ENCODE measurements around the gene TMEM108.
A peak's percentile ranks its signal among the peaks of the same experiment; 100 is the strongest.

TMEM108 gene

DNA sequence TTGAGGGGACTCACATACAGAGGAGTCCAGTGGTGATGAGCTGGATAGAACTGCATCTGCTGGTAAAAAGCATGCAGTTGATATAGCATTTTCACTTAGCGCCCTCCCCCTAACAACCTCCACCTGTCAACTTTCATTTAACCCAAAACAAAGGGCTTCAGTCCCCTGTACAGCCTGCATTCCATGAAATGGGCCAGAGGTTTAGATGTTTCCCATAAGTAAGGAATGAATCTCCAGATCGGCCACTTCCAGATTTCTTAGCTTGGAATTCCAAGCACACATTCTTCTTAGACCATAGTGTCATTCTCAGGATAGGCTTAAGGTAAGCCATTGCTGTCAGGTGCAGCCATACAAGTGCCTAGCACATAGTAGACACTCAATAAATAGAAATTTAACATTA is 328.7 kb downstream of the TMEM108 start:
- no peak for DNase-seq

DNA sequence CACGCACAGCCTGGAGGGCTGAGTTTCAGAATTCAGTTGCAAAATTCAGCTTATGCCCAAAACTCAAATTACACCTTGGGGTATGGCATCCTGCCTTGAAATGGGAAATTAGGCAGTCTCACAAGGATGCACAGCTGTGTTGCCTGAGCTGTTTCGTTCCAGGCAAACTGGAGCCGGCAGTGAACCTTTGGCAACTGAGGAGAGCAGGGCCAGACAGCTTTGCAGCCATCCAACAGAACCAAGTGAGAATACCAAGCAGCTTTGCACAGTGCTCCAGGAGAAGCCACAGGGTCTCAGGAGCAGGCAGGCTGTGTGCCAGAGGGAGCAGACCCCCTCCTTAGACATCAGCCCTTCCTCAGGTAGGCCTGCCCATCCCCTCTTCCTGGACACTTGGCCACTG is 329.2 kb downstream of the TMEM108 start:
- DNase-seq: no peak

DNA sequence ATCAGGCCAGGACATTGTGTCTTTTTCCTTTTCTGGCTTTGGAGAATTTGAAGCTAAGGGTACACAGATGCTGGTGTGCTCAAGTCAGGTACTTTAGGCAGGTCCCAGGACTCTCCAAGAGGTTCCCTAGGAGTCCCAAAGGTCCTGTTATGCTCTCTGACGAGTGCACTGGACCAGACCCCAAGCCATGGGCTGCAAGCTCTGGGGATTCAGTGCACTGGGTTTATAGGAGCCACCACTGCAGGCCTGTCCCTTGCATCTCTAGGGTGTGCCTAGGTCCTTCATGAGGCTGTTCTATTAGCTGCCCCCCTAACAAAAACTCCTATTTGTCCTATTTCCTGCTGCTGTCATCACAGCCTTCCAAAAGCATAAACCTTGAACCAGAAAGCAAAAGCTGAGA is 329.8 kb downstream of the TMEM108 start:
- no peak for DNase-seq

DNA sequence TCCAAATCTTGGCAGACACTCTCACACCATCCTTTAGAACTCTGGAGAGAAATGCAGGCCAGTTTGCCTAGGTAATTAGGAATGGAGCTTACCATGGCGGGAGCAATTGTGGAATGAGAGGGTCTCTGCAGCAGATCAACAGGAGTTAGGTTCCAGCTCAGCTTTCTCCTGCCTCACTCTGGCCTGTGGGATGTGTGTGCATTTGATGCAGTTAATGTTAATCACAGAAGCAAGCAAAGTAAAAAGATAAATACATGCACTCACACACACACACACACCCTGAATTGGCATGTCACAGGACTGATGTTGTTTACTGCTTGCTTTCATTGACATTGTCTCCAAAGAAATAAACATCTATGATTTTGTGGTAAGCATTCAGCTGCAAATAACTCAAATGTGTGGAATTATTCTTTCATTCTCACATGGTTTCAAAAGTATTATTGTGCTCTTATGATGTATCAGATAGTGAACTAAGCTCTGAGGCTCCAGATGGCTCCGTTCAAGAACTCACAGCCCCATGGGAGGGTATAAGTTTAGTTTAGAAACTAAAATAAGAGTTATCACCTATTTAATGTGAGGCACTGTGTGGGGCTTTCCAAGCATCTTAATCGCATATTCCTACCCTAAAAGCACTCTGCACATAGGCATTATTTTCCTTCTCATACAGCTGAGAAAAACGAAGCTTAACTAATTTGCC is 330.3 kb downstream of the TMEM108 start:
- no peak for DNase-seq

DNA sequence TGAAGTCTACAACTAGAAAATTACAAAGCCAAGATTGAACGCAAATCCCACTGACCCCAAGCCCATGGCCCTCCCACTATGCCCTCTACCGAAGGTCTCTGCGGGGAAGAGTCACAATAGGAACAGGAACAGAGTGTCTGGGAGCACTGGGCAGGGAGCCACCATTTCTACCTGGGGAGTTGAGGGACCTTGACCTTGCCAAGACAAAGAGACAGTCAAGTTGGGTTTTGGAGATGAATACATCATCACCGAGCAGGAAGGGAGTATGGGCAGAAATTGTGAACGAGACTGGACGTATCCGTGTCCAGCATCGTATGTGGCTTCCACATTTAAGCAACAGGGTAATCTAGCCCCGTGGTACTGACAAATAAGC is 330.9 kb downstream of the TMEM108 start:
- DNase-seq: no peak

DNA sequence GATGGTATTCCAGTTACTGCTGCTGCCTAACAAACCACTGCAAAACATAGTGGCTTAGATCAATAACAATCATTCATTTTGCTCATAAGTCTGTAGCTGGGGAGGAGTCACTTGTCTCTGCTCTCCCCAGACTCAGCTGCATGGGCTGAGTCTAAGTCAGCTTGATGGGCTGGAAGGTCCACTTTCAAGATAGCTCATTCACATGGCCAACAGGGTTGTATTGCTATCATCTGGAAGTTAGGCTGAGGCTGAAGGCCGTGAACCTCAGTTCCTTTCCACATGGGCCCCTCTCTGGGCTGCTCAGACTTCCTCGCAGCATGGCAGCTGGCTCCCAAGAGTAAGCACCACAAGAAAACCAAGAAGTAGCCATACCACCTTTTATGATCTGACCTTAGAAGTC is 333.0 kb downstream of the TMEM108 start:
- DNase-seq: no peak

DNA sequence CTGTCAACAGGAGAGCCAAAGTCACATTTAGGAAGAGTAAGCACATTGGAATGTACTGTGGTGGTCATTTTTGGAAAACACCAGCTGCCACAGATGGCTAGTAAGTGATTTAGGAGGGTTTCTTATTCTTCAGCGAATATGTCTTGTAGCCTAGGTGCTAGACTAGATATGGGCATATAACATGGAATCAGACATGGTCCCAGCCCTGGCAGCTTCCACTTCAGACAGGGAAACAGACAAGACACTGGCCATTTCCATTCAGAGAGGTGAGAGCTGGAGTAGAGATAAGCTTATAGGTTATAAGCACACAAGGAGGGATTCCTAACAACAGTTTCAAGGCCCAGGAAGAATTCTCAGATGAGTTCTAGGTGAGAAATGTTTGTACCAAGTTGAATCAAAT is 333.5 kb downstream of the TMEM108 start:
- DNase-seq: no peak

DNA sequence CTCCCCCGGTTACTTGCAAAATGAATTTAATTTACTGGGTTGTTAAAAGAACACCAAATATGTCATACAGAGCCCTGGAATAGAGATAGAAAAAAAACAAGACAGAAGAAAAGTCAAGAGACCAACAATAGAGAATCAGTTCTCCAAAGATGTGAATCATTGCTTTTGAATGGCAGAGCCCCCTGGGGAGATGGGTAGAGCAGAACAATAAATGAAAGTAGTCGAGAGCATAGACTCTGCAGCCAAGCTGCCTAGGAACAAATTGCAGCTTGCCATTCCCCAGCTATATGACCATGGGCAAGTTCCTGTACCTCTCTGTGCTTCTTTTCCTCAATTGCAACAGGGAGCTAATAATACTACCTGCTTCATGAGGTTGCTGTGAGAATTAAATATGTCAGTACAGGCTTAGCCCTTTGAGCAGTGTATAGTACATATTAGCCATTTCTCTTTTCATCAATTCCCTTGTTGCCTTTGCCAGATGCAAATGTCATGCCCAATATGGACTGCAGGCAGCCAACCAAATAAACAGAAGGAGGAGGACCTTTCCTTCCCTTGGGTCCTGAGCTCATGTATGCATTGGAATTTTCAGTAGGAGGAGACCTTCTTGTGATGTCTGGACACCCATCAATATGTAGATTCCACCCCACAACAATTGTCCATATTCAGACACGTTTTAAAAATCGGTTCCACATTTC is 336.7 kb downstream of the TMEM108 start:
- peak; percentile 25 for DNase-seq

DNA sequence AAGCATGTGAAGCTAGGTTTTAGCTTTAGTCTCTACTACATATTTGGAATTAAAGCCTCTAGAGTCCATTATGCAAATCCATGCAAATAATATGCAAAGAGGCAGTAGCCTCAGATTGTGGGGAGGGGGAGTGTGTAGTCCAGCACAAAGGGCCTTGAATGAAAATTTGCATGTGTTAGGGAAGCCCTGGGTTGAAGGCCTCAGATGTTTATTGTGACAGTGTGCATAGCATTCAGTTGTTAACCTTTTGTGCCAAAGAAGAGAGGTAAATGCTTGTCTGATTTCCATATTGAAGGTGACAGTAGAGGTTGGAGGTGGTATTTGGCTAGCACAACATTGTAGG is 337.2 kb downstream of the TMEM108 start:
- DNase-seq: no peak

DNA sequence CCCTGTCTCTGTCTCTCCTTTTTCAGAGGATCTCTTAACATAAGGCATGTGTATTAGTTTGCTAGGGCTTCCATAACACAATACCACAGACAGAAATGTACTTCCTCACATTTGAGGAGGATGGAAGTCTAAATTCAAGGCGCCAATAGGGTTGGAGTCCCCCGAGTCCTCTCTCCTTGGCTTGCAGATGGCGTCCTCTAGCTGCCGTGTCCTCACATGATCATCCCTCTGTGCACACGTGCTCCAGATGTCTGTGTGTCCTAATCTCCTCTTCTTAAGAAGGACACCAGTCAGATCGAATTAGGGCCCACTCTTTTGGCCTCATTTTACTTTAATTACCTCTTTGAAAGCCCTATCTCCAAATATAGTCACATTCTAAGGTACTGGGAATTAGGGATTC is 338.6 kb downstream of the TMEM108 start:
- DNase-seq: peak; percentile 6

DNA sequence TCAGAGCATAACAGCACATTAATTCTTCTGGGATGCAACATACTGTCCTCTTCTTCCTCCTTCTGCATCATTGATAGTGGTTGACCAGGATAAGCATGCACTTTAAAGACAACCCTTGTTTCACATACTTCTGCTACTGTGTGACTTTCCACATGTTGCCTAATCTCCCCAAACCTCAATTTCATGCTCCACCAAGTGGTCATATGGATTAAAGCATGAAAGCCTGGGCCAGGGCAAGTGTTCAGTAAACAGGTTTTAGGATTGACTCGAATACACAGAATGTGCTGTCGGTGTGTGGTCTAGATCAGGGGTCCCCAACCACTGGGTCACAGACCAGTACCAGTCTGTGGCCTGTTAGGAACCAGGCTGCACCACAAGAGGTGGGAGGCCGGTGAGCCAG is 339.2 kb downstream of the TMEM108 start:
- peak; percentile 58 for DNase-seq

DNA sequence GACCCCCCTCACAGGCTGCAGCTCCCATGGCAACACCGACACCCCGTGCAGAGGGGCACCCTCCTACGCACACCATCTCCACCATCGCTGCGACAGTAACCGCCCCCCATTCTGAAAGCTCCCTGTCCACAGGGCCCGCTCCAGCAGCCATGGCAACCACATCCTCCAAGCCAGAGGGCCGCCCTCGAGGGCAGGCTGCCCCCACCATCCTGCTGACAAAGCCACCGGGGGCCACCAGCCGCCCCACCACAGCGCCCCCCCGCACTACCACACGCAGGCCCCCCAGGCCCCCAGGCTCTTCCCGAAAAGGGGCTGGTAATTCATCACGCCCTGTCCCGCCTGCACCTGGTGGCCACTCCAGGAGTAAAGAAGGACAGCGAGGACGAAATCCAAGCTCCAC is 341.7 kb downstream of the TMEM108 start:
- DNase-seq: no peak

DNA sequence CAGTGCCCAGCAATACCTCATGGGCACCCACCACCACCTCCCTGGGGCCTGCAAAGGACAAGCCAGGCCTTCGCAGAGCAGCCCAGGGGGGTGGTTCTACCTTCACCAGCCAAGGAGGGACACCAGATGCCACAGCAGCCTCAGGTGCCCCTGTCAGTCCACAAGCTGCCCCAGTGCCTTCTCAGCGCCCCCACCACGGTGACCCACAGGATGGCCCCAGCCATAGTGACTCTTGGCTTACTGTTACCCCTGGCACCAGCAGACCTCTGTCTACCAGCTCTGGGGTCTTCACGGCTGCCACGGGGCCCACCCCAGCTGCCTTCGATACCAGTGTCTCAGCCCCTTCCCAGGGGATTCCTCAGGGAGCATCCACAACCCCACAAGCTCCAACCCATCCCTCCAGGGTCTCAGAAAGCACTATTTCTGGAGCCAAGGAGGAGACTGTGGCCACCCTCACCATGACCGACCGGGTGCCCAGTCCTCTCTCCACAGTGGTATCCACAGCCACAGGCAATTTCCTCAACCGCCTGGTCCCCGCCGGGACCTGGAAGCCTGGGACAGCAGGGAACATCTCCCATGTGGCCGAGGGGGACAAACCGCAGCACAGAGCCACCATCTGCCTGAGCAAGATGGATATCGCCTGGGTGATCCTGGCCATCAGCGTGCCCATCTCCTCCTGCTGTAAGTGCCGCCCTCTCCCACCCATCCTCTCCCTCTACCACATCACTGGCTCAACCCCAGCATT is 342.5 kb downstream of the TMEM108 start:
- DNase-seq: no peak

DNA sequence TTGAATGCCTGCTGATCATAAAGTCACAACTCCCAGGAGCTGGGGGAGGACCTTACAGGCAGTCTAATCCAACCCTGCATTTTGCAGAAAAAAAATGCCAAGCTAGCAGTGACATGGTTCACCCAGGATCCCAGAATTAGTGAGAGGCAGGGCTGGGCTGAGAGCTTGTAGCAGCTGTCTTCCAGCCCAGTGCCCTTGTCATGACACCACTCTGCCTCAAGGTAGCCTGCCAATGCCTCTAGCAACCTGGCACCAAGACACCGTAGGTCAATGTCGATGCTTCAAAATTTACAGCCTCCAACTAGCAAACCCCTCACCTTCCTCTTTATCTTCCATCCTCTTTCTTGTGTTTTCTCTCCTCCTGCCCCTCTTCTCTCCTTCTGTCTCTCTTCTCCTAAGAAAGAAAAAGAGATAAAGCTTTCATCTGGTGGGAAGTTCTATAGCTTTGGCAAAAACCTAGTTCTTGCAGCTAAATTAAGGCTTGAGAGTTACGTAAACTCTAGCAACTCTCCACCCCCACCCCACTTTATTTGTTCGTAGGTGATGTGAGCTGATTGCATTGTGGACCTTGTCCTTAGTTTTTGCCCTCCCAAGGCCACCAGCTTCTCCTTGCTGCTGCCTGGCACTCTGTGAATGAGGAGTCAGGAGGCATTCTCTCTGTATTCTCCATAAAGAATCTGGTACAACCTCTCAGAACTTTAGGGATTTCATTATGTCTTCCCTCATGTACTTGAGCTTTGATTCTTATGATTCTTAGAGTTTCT is 343.3 kb downstream of the TMEM108 start:
- no peak for DNase-seq

DNA sequence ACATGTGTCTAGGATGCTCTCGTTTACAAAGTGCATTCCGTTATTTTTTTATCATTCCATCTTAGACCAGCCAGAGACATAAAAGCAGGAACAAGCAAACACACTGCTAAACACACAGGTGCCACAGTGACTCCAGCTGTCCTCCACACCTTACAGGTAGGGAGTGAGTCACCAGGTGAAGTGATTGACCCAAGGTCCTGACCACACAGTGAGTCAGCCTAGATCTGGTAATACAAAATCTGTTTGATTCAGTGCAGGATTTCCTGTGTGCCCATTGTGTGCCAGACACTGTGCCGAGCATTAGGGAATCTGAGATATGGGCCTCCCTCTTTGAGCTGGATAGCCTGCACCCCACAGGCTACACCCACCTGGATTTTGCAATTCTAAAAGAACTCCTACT is 345.0 kb downstream of the TMEM108 start:
- DNase-seq: no peak

DNA sequence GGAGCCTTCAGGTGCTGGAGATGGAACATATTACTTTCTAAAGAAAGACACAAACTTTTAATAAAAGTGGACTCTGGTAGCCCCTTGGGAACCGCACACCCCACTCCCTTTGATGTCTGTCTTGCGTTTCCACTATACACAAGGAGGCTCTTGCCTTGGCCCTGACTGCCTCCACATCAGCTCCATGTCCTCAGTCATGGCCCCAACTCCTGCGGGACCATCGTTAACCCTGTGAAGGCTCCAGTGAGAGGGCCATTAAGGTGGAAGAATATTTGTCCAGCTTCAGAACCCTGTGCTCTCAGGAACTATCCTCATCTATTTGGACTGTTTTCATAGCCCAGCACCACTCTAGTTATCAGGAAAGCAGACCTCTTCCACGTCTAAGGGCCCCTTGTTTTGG is 345.6 kb downstream of the TMEM108 start:
- no peak for DNase-seq

DNA sequence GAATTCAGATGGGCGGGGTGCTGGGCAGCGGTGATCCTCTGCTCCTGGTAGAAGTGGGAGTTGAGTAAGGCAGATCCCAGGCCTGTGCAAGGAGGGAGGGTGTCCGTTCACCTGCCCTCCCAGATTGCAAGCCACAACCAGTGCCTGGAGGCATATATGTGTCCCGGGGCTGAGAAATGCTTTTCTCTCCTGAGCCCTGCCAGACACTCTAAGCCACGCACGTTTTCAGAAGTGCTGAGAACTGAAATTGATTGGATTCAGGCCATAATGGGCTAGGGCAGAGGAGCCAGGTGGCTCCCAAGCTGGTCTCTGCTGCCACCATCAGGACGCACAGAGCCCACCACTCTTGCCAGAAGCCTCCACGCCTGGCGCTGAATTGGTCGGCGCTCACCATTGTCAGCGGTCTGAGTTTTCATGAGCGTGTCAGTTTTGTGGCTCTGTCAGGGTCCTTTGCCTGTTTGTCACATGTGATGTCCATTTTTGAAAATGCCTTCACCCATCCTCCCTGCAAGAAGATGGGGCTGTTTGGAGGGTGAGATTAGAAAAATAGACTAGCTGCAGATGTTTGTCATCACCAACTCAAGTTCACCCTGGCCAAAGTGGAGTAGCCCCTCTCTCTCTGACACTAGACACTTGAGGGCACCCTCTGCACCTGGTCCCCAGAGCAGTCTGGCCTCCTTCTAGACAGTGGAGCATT is 346.3 kb downstream of the TMEM108 start:
- peak; percentile 65 for DNase-seq

DNA sequence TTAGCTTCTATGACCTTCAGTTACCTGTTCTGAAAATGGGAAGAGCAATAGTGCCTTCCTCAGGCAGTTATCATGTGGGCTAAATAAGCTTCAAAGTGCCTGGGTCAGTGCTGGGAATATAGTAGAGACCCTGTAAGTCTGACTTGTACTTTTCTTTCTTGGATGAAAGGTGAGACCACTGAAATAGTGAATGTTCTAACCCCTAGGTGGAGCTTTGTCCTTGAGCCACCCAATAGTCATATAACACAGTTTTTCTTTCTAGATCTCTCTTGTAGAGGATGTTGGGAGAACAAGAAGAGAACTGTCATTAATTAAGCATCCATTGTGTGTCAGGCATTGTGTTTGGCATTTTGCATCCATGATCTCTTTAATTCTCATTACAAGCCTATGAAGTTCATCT is 348.7 kb downstream of the TMEM108 start:
- DNase-seq: no peak

DNA sequence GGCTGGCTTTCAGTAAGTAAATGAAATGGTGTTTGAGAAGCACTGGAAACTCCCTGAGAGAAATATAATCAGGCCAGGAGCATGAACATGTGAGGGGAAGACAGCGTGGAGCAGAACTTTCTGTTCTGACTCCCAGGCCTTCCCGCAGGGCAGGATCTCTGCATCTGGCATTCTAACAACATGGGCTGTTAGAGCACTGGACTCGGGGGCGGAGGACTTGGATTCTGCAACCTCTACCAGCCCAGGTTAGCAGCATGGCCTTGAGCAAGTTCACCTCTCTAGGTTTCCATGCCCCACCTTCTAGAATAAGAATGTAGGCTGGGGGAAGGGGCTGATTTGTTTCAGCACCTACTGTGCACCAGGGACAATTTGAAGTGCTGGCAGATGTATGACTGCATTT is 349.1 kb downstream of the TMEM108 start:
- no peak for DNase-seq

DNA sequence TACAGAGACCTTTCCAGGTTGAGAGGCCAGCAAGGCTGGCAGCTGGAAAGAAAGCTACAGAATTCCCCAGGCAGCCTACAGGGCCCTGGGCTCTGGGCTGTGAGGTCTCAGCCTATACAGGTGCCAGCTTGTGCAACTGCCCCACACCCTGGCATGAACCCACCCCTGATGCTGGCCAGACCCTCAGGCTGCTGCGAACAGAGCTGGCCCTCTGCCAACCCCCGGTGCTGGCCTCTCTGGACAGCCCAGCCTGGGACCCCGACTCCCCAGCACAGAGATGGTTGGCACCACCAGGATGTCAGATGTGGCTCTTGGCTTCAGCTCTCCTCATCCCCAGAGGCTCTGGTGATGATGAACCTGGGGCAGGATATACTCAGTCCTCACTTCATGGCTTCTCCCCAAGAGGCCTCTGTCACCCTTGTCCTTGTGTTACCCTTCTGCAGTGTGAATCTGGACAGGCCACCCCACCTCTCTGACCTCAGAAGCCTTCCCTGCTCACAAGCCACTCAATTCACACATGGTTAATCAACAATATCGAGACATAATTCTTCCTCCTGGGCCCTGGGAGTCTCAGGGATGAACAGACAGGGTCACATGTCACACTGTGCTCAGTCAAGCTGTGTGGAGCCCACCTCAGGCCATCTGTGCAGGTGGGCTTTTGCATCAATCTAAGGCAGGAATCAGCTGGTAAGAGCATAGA is 350.7 kb downstream of the TMEM108 start:
- DNase-seq: no peak

DNA sequence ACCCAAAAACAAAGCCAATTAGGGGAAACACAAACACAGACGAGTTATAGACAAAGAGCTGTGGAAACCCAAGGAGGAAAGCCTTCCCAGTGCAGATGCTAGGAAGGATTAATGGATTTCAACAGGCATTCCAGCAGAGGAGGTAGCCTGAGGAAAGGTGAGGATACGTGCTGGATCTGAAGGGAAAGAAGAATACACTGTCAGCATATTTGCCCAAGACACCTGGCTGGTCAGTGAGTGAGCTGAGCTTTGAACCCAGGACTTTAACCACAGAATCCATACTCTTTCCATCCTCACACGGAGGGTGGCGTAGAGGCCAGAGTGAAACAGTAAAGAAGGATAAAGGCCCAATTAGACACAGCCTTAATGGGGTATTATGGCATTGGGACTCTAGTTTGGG is 352.5 kb downstream of the TMEM108 start:
- DNase-seq: no peak

DNA sequence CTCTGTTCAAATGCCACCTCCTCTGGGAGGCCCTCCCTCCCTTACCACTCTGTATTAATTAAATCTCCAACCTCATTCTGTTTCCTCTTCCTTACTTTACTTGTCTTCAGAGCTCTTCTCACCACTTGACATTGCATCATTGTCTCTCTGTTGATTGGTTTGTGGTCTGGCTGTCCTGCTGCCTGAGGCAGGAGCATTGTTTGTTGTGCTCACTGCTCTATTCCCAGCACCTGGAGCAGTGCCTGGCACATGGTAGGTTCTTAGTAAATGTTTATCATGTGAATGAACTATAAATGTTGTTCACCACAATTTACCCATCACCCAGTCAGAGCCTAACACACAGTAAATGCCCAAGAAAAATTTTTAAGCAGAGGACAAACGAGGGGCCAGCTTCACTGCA is 355.0 kb downstream of the TMEM108 start:
- DNase-seq: no peak

Measured in fibroblast of upper back skin (primary cell).